Uterine smooth muscle cell (primary cell): Measurements from ENCODE around the gene GHR. TPM values are rescaled to one million over a fixed set of nuclear protein-coding genes. Genes with fewer than 3 reads are reported as not detected.

Experiments
- total RNA-seq: library from RNA; depleted of rRNA; stranded (reverse); fragments of >200 nt; gene quantifications from 2 replicates; pipeline ENCODE4 v1.2.3, GENCODE V29; 2014

The GHR gene
- total RNA-seq, result 1.9 and 2.5 TPM in 2 replicates

GRCh38 chr5:42423285-42424165, at the start of gene GHR:
GHR (plus strand) TSS chr5:42423439; CDS start chr5:42565875, 142,436 bp downstream.

GRCh38 chr5:42756606-42757601, 333.7 kb downstream of the GHR start, which contains the start of gene CCDC152:
CCDC152 (plus strand) TSS chr5:42756818; CDS start chr5:42759122, 2,304 bp downstream.

